Epithelial cell of esophagus (primary cell): Measurements from ENCODE around the gene MCF2L2.
"Not testable (repeated sequence)": the region's sequence is repeated elsewhere in the genome, so short reads cannot be mapped to it uniquely, and the experiment has no call there.

ENCODE experiments used
- DNase-seq: peaks from one replicate; pipeline ENCODE4 v3.0.0; 2010; ENCODE audit warnings: low read depth
- H3K4me3 ChIP-seq: 2 replicates; pipeline ENCODE4 v1.5.1; 2011; ENCODE audit warnings: mild to moderate bottlenecking, low read length, control low read depth
- CTCF ChIP-seq: IDR thresholded peaks from 2 replicates; pipeline ENCODE4 v1.5.1; 2011; ENCODE audit warnings: low read depth, mild to moderate bottlenecking, low read length, control low read depth, inconsistent platforms; ENCODE audit not compliant: insufficient read depth; ENCODE audit errors: missing control alignments

The MCF2L2 gene

DNA sequence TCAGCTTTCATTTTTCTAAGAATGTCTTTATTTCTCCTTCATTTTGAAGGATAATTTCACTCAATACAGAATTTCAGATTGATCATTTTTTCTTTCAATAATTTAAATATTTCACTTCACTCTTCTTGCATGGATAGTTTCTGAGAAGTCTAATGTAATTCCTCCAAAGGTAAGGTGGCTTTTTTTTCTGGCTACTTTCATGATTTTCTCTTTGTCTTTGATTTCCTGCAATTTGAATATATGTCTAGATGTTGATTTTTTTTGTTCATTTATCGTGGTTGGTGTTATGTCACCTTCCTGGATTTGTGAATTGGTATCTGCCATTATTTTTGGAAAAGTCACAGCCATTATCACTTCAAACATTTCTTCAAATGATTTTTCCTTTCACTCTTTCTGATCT is 14.6 kb upstream of the MCF2L2 start:
- DNase-seq = no peak
- TF ChIP-seq CTCF = no peak
- no peak overlapping the region for H3K4me3 ChIP-seq

GRCh38 chr3:183440521-183440920 is 12.1 kb upstream of the MCF2L2 start:
- not testable (repeated sequence) for H3K4me3 ChIP-seq, DNase-seq

GRCh38 chr3:183439515-183439914 is 11.1 kb upstream of the MCF2L2 start:
- no peak overlapping the region for H3K4me3 ChIP-seq
- TF ChIP-seq CTCF = no peak
- peak; percentile 58 for DNase-seq

DNA sequence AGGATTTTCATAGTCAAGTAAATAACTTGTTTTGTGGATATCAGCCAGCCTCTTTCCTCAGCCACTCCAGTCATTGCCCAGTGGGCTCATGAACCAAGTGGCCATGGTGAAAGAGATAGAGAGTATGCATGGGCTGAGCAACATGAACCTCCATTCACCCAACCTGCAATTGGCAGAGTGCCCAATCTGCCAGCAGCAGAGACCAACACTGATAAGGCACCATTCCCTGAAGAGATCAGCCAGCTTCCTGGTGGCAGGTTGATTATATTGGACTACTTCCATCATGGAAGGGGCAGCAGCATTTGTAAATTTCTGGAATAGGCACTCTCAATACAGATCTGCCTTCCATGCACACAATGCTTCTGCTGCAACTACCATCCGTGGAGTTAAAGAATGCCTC is 10.3 kb upstream of the MCF2L2 start:
- no peak overlapping the region for H3K4me3 ChIP-seq
- no peak for TF ChIP-seq CTCF
- DNase-seq = no peak

DNA sequence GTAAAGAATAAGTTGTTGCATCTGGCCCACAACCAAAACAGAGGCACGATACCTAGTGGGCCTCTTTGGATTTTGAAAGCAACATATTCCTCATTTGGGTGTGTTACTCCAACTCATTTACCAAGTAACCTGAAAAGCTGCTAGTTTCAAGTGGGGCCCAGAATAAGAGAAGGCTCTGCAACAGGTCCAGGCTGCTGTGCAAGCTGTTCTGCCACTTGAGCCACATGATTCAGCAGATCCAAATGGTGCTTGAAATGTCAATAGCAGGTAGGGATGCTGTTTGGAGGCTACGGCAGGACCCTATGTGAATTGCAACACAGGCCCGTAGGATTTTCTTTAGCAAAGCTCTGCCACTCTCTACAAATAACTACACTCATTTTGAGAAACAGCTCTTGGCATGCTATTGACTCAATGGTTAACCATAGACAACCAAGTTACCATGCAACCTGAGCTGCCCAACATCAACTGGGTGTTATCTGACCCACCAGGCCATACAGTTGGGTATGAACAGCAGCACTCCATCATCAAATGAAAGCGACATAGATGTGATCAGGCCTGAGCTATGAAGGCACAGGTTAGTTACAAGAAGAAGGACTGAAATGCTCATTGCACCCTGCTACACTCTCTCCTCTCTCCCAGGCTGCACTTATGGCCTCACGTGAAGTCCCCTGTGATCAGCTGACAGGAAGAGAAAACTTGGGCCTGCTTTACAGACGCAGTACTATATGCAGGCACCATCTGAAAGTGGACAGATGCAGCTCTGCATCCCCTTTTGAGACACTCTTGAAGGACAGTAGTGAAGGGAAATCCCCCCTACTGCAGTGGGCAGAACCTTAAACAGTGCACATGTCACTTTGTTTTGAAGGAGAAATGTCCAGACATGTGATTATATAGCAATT is 9.5 kb upstream of the MCF2L2 start:
- no peak for DNase-seq
- TF ChIP-seq CTCF = no peak
- no peak overlapping the region for H3K4me3 ChIP-seq

GRCh38 chr3:183437061-183437460 is 8.6 kb upstream of the MCF2L2 start:
- DNase-seq = no peak
- no peak for TF ChIP-seq CTCF
- no peak overlapping the region for H3K4me3 ChIP-seq

- no peak for TF ChIP-seq CTCF
- H3K4me3 ChIP-seq = no peak overlapping the region
- DNase-seq = no peak
Measured at GRCh38 chr3:183435661-183436060, 7.2 kb upstream of the MCF2L2 start.
